AG04450 (cell line): ENCODE results near the gene EID3. TPM values are rescaled to one million over a fixed set of nuclear protein-coding genes. Genes with fewer than 3 reads are reported as not detected.

ENCODE experiments used
- CTCF ChIA-PET: fragments of 300-600, 350-600 bp; formaldehyde crosslinking; extraction: SDS; loops from one replicate; lab custom pipeline; 2022; ENCODE audit warnings: antibody characterized with exemption, inconsistent platforms; lab: Charles Lee
- POLR2A ChIA-PET: fragments of 350-600 bp; formaldehyde crosslinking; extraction: SDS; loops from one replicate; lab custom pipeline; 2021; ENCODE audit warnings: antibody characterized with exemption, inconsistent platforms; lab: Yijun Ruan, JAX
- DNase-seq: peaks from one replicate; pipeline ENCODE4 v3.0.0-alpha.2; 2011; ENCODE audit warnings: low read depth, low spot score
- H3K27ac ChIP-seq: one replicate; pipeline ENCODE4 v1.5.1; 2012; ENCODE audit warnings: low read depth, low read length, control low read depth
- H3K27me3 ChIP-seq: one replicate; pipeline ENCODE4 v1.6.0; 2012; ENCODE audit warnings: low read length; ENCODE audit not compliant: control insufficient read depth, insufficient read depth
- H3K4me3 ChIP-seq: 2 replicates; pipeline ENCODE4 v1.5.1; 2011; ENCODE audit warnings: mild to moderate bottlenecking, low read depth, low read length, control low read depth
- H3K9me3 ChIP-seq: 2 replicates; pipeline ENCODE4 v1.5.1; 2012; ENCODE audit warnings: low read length; ENCODE audit not compliant: control insufficient read depth, insufficient read depth
- CTCF ChIP-seq: IDR thresholded peaks from 2 replicates; pipeline ENCODE4 v1.5.1; 2011; ENCODE audit warnings: low read depth, low read length, control low read depth, inconsistent platforms
- polyA plus RNA-seq: library from polyadenylated mRNA; depleted of rRNA; stranded (reverse); fragments of >200 nt; gene quantifications from 2 replicates; pipeline ENCODE4 v1.2.3, GENCODE V29; 2011

The EID3 gene
- polyA plus RNA-seq, 1 experiment: 2.5 TPM

GRCh38 chr12:104304261-104305009, 896 bp downstream of the EID3 start:
- peak overlapping the region; percentile 63 for H3K27ac ChIP-seq
- DNase-seq: no peak
- POLR2A ChIA-PET: interaction anchor here (0.9 to 1.1 kb wide), 2 partner anchors 11 to 166 kb away, joined by 3 read pairs; partner anchors contain the start of gene NFYB
- no peak for TF ChIP-seq CTCF
- peak overlapping the region; percentile 58 for H3K4me3 ChIP-seq
- CTCF ChIA-PET: interaction anchor here (0.5 to 1.5 kb wide), 2 partner anchors 88 to 90 kb away, joined by 3 to 6 read pairs; no protein-coding TSS in a partner anchor
- H3K9me3 ChIP-seq: no peaks in the 10 kb centered on the region; the same call in 1 of the 2 replicates
- H3K27me3 ChIP-seq: no peaks in the 10 kb centered on the region

- no peaks in the 10 kb centered on the region for H3K27me3 ChIP-seq
- no peak for TF ChIP-seq CTCF
- ChIA-PET POLR2A (interaction anchor here (2.4 kb wide), 1 partner anchor 18 kb away, joined by 11 read pairs; no protein-coding TSS in a partner anchor), CTCF (interaction anchor here (0.5 kb wide), 1 partner anchor 101 kb away, joined by 7 read pairs; no protein-coding TSS in a partner anchor)
- H3K27ac ChIP-seq: no peak overlapping the region
- H3K4me3 ChIP-seq: no peak overlapping the region
- H3K9me3 ChIP-seq: no peaks in the 10 kb centered on the region; the same call in 1 of the 2 replicates
- DNase-seq: no peak
These were observed 1.8 kb downstream of the EID3 start for GRCh38 chr12:104305349-104305748.

GRCh38 chr12:104306376-104306775, 2.8 kb downstream of the EID3 start:
- no peak for DNase-seq
- TF ChIP-seq CTCF: no peak
- CTCF ChIA-PET: interaction anchor here (1.2 kb wide), 1 partner anchor 13 kb away, joined by 3 read pairs; no protein-coding TSS in a partner anchor
- H3K27me3 ChIP-seq: no peaks in the 10 kb centered on the region
- POLR2A ChIA-PET: interaction anchor here (0.6 to 2.4 kb wide), 3 partner anchors 19 to 61 kb away, joined by 4 to 11 read pairs (median 6); no protein-coding TSS in a partner anchor
- H3K4me3 ChIP-seq: no peak overlapping the region
- H3K27ac ChIP-seq: peak overlapping the region; percentile 25
- no peaks in the 10 kb centered on the region; the same call in 1 of the 2 replicates for H3K9me3 ChIP-seq

- Histone ChIP-seq H3K27me3 (no peaks in the 10 kb centered on the region), H3K27ac (no peak overlapping the region), H3K4me3 (no peak overlapping the region), H3K9me3 (no peaks in the 10 kb centered on the region; the same call in 1 of the 2 replicates)
- POLR2A ChIA-PET: interaction anchor here (1.2 to 2.4 kb wide), 2 partner anchors 11 to 19 kb away, joined by 3 to 11 read pairs; no protein-coding TSS in a partner anchor
- CTCF ChIA-PET: interaction anchor here (1.2 kb wide), 1 partner anchor 14 kb away, joined by 3 read pairs; no protein-coding TSS in a partner anchor
- no peak for TF ChIP-seq CTCF
- no peak for DNase-seq
These were observed 3.6 kb downstream of the EID3 start for GRCh38 chr12:104306943-104307654.
